Measurements from ENCODE around the gene C6.

The C6 gene

GRCh38 chr5:41120600-41120999, 92.7 kb downstream of the C6 start:
- no peak for DNase-seq (ENCODE audit: low spot score)

GRCh38 chr5:41118177-41118576, 95.2 kb downstream of the C6 start:
- DNase-seq (ENCODE audit: low spot score), result no peak

DNA sequence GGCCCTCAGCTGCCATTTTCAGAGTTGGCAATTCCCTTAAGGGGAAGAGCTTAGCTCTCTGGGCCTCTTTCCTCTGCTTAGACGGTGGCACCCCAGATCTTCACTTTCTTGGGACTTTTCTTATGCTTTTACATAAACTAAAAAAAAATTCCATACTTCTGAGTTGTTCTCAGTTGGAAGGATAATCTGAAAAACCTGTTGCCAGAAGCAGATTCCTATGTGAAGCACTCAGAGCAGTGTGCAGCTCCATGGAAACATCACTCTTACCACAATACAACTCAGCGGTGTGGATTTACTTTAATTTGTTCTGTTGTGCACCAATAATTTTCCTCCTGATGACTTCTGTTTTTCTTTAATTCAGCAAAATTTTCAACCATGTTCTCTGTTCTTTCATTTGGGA, 98.1 kb downstream of the C6 start:
- DNase-seq (ENCODE audit: low spot score), result no peak

GRCh38 chr5:41112486-41113455, 100.6 kb downstream of the C6 start:
- DNase-seq (ENCODE audit: low spot score), result no peak

DNA sequence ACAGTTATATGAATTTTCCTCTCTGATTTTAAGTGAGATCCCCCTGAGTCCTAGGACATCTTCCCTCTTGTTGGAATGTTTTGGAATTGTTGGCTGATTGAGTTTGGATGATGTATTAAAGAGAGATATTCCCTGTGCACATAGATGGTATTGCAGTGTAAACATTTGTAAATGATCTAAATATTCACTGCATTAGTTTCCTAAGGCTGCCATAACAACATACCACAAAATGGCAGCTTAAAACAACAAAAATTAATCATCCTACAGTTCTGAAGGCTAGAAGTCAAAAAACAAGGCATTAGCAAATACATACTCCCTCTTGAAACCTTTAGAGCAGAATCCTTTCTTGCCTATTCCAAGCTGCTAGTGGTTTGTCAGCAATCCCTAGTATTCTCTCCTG, 104.1 kb downstream of the C6 start:
- DNase-seq (ENCODE audit: low spot score), result no peak

DNA sequence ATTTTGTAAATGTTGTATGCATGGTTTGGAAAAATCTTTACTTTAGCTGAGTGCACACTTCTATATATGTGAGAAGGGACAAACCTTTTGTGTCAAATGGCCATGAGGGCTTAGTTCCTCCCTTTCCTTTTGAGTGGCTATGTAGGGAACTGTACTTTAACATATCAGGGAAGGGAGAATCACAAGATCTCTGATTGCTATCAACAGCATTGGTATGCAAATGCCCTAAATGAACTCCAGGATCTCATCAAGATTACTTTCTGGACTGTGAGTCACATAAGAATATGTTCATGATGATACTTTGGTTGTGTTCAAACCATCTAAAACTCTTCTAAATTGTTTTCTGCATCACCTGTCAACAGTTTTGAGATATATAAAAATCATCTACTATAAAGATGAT, 111.0 kb downstream of the C6 start:
- no peak for DNase-seq (ENCODE audit: low spot score)

- no peak for DNase-seq (ENCODE audit: low spot score)
Observed at GRCh38 chr5:41097642-41098041, 115.7 kb downstream of the C6 start.

- no peak for DNase-seq (ENCODE audit: low spot score)
Observed at GRCh38 chr5:41095324-41096101, 117.8 kb downstream of the C6 start.

DNA sequence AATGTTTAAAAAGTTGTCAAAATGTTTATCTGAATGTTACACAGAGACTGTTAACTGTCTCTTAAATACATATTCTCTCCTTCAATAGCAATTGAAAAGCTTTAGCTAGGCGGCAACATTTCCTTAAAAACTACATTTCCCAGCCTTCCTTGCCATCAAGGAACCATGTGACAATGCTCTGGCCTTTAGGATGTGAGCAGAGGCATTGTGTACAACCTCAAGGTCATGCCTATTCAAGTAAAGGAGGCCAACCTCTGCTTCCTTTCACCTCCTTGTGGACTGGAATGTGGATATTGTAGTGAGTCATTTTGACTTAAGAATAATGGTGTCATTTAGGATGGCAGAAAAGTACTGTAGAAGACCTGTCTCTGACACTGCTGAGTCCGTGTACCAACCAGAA, 118.5 kb downstream of the C6 start:
- DNase-seq (ENCODE audit: low spot score), result no peak

- DNase-seq (ENCODE audit: low spot score), result no peak
Observed at GRCh38 chr5:41093803-41094202, 119.5 kb downstream of the C6 start.
